ENCODE measurements around the gene OTOG.

OTOG gene

GRCh38 chr11:17633987-17634775 lies 87.1 kb downstream of the OTOG start:
- DNase-seq (ENCODE audit: low read depth in 2 of 2): no peak

DNA sequence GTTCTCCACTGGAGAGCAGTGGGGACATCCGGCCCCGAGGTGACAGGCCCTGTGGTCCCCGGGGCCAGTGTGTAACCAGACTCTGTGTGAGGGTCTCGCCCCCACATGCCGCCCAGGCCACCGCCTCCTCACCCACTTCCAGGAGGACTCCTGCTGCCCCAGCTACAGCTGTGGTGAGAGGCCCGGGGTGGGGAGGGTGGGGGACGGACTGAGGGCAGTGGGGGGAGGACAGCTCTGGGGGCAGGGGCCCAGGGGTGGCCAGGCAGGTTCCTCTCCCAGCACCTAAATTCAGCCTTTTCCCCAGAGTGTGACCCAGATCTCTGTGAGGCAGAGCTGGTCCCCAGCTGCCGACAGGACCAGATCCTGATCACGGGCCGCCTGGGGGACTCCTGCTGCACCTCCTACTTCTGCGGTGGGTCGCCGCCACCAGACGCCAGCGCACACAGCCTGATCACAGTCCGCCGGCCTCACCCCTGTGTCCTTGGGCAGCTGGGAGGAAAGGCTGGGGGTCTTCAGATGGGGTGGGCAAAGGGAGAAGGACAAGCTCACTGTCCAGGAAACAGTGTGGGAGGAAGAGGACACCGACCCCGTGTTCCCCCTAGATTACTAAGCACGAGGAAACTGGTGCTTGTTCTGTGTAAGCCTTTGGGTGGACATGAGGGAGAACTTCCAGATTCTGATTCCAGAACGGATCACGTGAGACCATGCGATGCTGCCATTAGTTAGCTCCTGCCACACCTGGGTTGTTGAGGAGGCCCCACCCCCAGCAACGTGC lies 87.9 kb downstream of the OTOG start:
- no peak for DNase-seq (ENCODE audit: low read depth in 2 of 2)

GRCh38 chr11:17635551-17635938 lies 88.5 kb downstream of the OTOG start:
- DNase-seq (ENCODE audit: low read depth in 2 of 2): no peak

DNA sequence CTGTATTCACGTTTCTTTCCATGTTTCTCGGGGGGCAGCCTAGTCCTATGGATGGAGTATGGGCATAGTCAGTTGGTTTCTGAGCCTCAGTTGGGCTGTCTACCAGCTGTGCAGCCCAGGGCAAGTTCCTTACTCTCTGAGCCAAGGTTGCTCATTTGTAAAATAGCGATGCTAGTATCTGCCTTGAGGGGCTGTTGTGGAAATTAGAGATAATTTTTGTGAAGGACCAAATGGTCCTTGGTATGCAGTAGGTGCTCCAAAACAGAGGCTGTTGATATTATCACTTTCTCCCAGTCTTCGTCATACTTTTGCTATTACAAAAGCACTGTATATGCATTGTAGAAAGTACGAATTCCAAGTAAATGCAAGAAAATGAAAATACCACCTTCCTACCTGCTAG lies 89.7 kb downstream of the OTOG start:
- no peak for DNase-seq (ENCODE audit: low read depth in 2 of 2)

- no peak for DNase-seq (ENCODE audit: low read depth in 2 of 2)
Measured at GRCh38 chr11:17637901-17638300, 90.8 kb downstream of the OTOG start.

DNA sequence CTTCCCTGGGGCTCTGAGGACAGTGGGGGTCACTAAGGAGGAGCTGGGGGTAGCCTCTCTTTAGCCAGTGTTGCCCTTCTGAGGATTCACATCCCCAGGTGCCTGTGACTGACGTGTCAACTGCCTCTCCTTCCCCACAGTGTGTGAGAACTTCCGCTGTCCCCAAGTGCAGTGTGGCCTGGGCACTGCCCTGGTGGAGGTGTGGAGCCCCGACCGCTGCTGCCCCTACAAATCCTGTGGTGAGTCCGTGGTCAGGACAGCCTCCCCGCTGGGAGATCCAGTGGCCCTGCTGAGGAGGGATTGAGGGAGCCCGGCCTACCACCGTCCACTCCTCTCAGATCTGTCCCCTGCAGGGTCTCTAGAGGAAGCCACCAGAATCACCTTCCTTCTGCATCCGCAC lies 91.3 kb downstream of the OTOG start:
- no peak for DNase-seq (ENCODE audit: low read depth in 2 of 2)

GRCh38 chr11:17639091-17639490 lies 92.0 kb downstream of the OTOG start:
- DNase-seq (ENCODE audit: low read depth in 2 of 2): no peak

- no peak for DNase-seq (ENCODE audit: low read depth in 2 of 2)
Measured at GRCh38 chr11:17639781-17640180, 92.7 kb downstream of the OTOG start.

DNA sequence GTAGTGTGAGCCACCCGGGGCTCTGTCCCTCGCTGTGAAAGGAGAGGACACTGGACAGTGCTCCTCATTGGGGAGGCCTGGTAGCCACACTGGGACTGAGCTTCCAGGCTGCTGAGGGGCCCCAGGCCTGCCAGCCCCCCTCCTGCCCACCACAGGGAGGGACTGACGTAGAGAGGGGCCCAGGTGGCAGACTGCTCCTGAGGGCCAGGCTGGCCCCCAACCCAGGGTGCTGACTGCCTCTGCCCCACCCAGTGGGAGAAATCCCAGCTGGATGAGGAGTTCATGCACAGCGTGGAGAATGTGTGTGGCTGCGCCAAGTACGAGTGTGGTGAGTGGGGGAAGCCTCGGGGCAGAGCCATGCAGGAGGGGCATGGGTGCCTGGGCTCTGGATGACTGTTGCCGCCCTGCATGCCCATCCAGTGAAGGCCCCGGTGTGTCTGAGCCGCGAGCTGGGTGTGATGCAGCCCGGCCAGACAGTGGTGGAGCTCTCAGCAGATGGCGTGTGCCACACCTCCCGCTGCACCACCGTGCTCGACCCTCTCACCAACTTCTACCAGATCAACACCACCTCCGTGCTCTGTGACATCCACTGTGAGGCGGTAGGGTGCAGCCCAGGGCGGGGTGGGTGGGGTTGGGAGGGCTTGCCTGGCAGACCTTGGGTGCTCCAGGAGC lies 93.6 kb downstream of the OTOG start:
- DNase-seq (ENCODE audit: low read depth in 2 of 2): no peak

GRCh38 chr11:17641792-17642350 lies 94.8 kb downstream of the OTOG start:
- DNase-seq (ENCODE audit: low read depth in 2 of 2): no peak

GRCh38 chr11:17642370-17642769 lies 95.3 kb downstream of the OTOG start:
- no peak for DNase-seq (ENCODE audit: low read depth in 2 of 2)

- no peak for DNase-seq (ENCODE audit: low read depth in 2 of 2)
Measured at GRCh38 chr11:17642980-17643379, 95.9 kb downstream of the OTOG start.

GRCh38 chr11:17643506-17644405 lies 96.7 kb downstream of the OTOG start:
- no peak for DNase-seq (ENCODE audit: low read depth in 2 of 2)

DNA sequence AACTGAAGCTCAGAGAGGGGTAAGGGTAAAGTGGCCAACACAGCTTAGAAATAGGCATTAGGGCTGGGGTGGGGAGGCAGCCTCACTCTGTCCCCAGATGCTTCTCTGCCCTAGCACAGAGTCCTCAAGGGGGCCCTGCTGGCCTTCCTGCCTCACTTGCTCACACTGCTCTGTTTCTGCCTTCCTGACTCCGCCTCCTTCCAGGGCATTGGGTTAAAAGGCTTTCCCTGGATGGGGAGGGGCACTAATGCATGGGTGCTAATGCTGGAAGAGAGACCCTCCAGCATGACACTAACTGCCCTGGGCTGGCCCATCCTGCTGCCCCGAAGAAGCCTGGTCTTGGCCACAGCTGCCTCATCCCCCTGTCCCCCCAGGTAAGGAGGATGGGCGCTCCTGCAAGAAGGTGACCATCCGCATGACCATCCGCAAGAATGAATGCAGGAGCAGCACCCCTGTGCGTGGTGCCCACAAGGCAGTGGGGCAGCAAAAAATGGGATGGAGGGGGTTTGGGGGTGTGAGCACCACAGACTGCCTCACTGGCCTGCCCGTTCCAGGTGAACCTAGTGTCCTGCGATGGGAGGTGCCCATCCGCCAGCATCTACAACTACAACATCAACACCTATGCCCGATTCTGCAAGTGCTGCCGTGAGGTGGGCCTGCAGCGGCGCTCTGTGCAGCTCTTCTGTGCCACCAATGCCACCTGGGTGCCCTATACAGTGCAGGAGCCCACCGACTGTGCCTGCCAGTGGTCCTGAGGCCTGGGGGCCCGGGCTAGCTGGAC lies 98.3 kb downstream of the OTOG start:
- no peak for DNase-seq (ENCODE audit: low read depth in 2 of 2)

GRCh38 chr11:17646451-17647145 lies 99.5 kb downstream of the OTOG start:
- DNase-seq (ENCODE audit: low read depth in 2 of 2): no peak

DNA sequence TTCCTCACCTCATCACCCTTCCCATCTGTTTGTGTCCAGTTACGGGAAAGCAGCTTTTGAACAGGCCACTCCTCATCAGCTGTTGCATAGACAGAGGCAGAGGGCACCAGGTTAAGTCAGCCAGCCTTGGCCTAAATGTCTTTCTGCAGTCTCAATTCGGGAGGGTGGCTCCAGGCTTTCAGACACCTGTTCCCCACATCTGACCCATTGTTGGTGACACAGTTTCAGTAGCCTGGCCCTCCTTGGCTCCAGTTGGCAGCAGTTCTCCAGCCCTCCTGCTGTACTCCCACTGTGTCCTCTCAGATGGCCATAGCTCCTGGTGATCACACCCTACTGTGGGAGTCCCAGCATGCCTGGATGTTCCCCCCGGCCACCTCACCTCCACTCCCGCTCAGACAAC lies 101.5 kb downstream of the OTOG start:
- no peak for DNase-seq (ENCODE audit: low read depth in 2 of 2)

- no peak for DNase-seq (ENCODE audit: low read depth in 2 of 2)
Measured at GRCh38 chr11:17649261-17649660, 102.2 kb downstream of the OTOG start.

- no peak for DNase-seq (ENCODE audit: low read depth in 2 of 2)
Measured at GRCh38 chr11:17649696-17650095, 102.6 kb downstream of the OTOG start.

- no peak for DNase-seq (ENCODE audit: low read depth in 2 of 2)
Measured at GRCh38 chr11:17650127-17650911, 103.3 kb downstream of the OTOG start.

All from activated CD8-positive, alpha-beta memory T cell treated with anti-CD3 and anti-CD28 coated beads for 4 hours (primary cell).